HFFc6 (cell line): ENCODE data around the gene RAD54L2. TPM values are rescaled to one million over a fixed set of nuclear protein-coding genes. Genes with fewer than 3 reads are reported as not detected.

Experiments used
- DNase-seq: peaks from one replicate; pipeline ENCODE4 v3.0.0-alpha.2; 2018
- H3K27ac Mint-ChIP-seq: 2 replicates; pipeline ENCODE4 v1.8.0; 2020; ENCODE audit warnings: mild to moderate bottlenecking, mixed read lengths
- H3K27me3 Mint-ChIP-seq: 2 replicates; pipeline ENCODE4 v1.8.0; 2021; ENCODE audit warnings: mild to moderate bottlenecking, moderate library complexity, mixed read lengths; ENCODE audit not compliant: insufficient read depth
- H3K36me3 Mint-ChIP-seq: 2 replicates; pipeline ENCODE4 v1.8.0; 2021; ENCODE audit warnings: low read depth, mixed read lengths
- H3K4me1 Mint-ChIP-seq: 2 replicates; pipeline ENCODE4 v1.8.0; 2020; ENCODE audit warnings: low read depth, mixed read lengths
- H3K4me3 Mint-ChIP-seq: 2 replicates; pipeline ENCODE4 v1.8.0; 2020; ENCODE audit warnings: mild to moderate bottlenecking, moderate library complexity, mixed read lengths
- H3K9me3 Mint-ChIP-seq: 2 replicates; pipeline ENCODE4 v1.8.0; 2020; ENCODE audit warnings: mild to moderate bottlenecking, mixed read lengths
- long read RNA-seq: library from polyadenylated mRNA; unstranded; transcript quantifications from one replicate; pipeline ENCODE4 v2.0.0, GENCODE V29; 2019
- total RNA-seq, 6 experiments: library from RNA; stranded (reverse); fragmentation: NEBNext Ultra II Directional; extraction: Animal tissue kit (Norgen Biotek cat#: 25700); gene quantifications; 2 replicates in 1 of 6; 3 replicates in 5 of 6; pipeline ENCODE4 v1.2.3, GENCODE V29; 2021
- TF ChIP-seq, protein P1 (sequence below): fragments of 200-600 bp; sonication (generic); IDR thresholded peaks from 2 replicates; pipeline ENCODE4 v1.5.0; 2021; ENCODE audit warnings: antibody characterized with exemption, mild to moderate bottlenecking

RAD54L2 gene, protein sequence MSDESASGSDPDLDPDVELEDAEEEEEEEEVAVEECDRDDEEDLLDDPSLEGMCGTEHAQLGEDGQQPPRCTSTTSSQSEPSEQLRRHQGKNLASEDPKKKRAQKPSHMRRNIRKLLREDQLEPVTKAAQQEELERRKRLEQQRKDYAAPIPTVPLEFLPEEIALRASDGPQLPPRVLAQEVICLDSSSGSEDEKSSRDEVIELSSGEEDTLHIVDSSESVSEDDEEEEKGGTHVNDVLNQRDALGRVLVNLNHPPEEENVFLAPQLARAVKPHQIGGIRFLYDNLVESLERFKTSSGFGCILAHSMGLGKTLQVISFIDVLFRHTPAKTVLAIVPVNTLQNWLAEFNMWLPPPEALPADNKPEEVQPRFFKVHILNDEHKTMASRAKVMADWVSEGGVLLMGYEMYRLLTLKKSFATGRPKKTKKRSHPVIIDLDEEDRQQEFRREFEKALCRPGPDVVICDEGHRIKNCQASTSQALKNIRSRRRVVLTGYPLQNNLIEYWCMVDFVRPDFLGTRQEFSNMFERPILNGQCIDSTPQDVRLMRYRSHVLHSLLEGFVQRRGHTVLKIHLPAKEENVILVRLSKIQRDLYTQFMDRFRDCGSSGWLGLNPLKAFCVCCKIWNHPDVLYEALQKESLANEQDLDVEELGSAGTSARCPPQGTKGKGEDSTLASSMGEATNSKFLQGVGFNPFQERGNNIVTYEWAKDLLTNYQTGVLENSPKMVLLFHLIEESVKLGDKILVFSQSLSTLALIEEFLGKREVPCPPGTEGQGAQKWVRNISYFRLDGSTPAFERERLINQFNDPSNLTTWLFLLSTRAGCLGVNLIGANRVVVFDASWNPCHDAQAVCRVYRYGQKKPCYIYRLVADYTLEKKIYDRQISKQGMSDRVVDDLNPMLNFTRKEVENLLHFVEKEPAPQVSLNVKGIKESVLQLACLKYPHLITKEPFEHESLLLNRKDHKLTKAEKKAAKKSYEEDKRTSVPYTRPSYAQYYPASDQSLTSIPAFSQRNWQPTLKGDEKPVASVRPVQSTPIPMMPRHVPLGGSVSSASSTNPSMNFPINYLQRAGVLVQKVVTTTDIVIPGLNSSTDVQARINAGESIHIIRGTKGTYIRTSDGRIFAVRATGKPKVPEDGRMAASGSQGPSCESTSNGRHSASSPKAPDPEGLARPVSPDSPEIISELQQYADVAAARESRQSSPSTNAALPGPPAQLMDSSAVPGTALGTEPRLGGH (N-terminal part only)
- 10 to 100 TPM; 18.6 to 21.3 (median 19.5) TPM for total RNA-seq
- long read RNA-seq, partial matches to known transcripts: 3 of 7 reads
- long read RNA-seq, other reads (novel, unspliced or antisense): 4 of 7 reads

DNA sequence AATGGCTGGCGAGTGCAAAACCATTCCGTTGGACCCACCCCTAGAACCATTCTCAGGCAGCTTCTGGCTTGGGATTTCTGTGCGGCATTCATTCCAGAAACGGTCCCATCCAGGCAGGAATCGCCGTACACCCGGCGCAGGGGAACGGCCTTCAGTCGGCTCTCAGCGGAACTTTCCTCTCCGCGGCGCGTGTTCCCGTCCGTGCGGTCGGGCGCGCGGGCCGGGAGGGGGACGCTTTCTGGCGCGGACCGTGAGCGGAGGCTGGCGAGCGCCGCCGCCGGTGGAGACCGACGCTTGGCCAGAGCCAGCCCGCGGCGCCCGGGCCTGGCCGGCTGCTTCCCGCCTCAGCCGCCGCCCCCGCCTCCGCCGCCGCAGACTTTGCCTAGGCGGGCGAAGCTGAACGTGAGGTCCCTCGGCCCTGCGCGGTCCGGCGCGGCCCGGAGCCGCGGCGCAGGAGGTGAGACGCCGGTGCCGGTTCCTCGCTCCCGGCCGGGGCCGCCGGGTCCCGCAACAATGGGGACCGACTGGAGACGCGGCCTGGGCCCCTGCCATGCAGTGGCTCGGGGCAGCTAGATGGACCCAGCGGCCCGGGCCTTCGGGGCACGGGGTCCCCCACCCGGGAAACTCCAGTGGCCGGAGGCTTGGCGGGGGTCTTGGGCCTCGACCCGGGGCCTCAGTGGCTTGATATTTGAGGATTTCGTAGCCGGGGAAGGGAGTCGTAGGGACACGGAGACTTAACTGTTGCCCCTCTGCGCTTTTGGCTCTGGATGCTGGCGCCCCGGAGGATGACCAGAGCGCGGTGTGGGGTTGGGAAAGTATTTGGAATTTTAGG is at the start of gene RAD54L2:
TSS of gene RAD54L2 (plus strand) at position 261 of the 832 bp plus-strand sequence. CDS start 51,702 bp downstream, outside the sequence.
- TF ChIP-seq, protein P1, sequence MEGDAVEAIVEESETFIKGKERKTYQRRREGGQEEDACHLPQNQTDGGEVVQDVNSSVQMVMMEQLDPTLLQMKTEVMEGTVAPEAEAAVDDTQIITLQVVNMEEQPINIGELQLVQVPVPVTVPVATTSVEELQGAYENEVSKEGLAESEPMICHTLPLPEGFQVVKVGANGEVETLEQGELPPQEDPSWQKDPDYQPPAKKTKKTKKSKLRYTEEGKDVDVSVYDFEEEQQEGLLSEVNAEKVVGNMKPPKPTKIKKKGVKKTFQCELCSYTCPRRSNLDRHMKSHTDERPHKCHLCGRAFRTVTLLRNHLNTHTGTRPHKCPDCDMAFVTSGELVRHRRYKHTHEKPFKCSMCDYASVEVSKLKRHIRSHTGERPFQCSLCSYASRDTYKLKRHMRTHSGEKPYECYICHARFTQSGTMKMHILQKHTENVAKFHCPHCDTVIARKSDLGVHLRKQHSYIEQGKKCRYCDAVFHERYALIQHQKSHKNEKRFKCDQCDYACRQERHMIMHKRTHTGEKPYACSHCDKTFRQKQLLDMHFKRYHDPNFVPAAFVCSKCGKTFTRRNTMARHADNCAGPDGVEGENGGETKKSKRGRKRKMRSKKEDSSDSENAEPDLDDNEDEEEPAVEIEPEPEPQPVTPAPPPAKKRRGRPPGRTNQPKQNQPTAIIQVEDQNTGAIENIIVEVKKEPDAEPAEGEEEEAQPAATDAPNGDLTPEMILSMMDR: peak; percentile 47
- peak within 1 kb of the TSS; percentile 95 for H3K4me3 Mint-ChIP-seq
- H3K4me1 Mint-ChIP-seq: peaks cover 60% of the 10 kb centered on the region
- H3K27me3 Mint-ChIP-seq: no peaks in the 10 kb centered on the region; the same call in 1 of the 2 replicates
- H3K27ac Mint-ChIP-seq: peak within 1 kb of the TSS; percentile 91
- no peaks in the 10 kb centered on the region for H3K9me3 Mint-ChIP-seq
- peak; percentile 71 for DNase-seq
- H3K36me3 Mint-ChIP-seq: no peaks in the 10 kb centered on the region

DNA sequence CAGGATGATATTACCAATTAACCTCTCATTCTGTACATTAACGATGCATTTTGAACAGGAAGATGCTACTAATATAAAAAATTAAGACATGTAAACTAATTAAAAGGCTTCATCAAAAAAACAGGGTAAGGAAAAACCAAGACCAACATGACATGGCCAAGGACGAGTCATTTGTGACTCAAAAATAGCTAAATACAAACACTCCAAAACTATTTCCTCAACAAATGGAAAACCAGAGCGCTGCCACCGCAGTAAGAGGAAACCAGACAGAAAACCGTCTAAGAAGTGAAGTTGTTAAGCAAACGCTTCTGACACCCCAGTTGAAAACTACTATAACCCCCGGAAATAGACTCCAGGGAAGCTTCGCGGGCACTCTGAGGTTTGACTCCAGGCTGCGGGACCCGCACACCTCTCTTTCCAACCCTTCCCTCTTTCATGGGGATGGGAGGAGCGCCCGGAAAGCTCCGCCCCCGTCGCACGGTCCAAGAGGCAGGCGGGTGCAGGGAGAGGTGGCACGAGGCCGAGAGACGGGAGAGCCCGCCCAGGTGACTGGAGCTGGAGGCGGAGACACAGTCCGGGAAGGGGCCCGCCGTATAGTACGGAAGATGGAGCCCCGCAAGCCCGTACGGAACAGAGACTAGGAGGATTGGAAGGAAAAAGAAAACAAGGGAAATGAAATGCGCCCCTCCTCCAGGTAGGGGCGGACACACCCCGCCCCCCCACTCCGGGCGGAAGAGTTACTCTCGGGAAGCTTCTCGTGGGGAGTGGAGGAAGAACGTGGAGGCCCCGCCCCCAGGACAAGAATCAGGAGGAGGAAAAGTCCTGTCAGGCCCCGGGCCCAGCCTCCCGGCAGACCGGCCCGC is 39.4 kb upstream of the RAD54L2 start:
- Mint-ChIP-seq H3K27me3 (peaks cover 5% of the 10 kb centered on the region), H3K27ac (peak overlapping the region; percentile 95), H3K4me3 (peak overlapping the region; percentile 91), H3K36me3 (no peaks in the 10 kb centered on the region), H3K4me1 (peaks cover 14% of the 10 kb centered on the region), H3K9me3 (no peaks in the 10 kb centered on the region)
- TF ChIP-seq, protein P1: no peak
- DNase-seq: peak; percentile 89

DNA sequence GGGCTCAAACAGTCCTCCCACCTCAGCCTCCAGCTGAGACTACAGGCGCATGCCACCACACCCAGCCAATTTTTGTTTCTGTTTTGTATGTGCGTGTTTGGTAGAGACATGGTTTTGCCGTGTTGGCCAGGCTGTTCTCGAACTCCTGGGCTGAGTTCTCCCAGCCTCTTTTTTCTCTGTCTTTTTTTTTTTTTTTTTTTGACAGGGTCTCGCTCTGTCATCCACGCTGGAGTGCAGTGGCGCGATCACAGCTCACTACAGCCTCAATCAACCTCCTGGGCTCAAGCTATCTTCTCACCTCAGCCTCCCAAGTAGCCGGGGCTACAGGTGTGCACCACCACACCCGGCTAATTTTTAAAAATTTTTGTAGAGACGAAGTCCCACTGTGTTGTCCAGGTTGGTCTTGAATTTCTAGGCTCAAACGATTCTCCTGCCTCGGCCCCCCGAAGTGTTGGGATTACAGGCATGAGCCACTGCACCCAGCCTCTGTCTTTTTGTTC is 37.8 kb upstream of the RAD54L2 start:
- Mint-ChIP-seq H3K4me1 (peaks cover 14% of the 10 kb centered on the region), H3K27ac (peak overlapping the region; percentile 95), H3K27me3 (peaks cover 5% of the 10 kb centered on the region), H3K4me3 (peak overlapping the region; percentile 91), H3K36me3 (no peaks in the 10 kb centered on the region), H3K9me3 (no peaks in the 10 kb centered on the region)
- TF ChIP-seq, protein P1: no peak
- no peak for DNase-seq

DNA sequence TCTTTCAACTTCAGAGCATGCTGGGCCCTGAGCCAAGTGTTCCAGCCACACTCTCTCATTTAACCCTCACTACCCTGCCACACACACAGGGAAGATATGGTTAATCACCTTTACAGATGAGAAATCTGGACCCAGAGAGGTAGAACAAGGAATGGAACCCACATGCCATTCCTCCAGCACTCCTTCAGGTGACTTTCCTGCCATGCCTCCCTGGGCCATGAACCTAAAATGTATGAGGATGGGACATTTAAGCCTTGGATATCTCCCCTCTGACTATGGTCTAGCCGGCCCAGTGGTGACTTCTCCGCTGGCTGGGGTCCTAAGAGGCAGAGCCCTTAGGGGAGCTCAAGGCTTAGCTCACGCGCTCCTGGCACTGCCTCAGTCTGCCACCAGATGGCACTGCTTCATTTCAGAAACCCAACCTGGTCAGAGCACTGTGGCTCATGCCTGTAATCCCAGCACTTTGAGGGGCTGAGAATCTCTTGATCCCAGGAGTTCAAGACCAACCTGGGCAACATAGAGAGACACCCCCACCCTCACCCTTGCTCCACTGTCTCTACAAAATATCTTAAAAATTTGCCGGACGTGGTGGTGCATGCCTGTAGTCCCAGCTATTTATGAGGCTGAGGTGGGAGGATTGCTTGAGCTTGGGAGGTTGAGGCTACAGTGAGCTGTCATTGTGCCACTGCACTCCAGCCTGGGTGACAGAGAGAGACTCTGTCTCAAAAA is 36.5 kb upstream of the RAD54L2 start:
- Mint-ChIP-seq H3K4me3 (peak overlapping the region; percentile 25; the same call in 1 of the 2 replicates), H3K36me3 (no peaks in the 10 kb centered on the region), H3K9me3 (no peaks in the 10 kb centered on the region), H3K27ac (peak overlapping the region; percentile 43; the same call in 1 of the 2 replicates), H3K27me3 (peaks cover 5% of the 10 kb centered on the region), H3K4me1 (peaks cover 14% of the 10 kb centered on the region)
- DNase-seq: peak; percentile 58
- TF ChIP-seq, protein P1: peak; percentile 96
